ENCODE data around the gene VPS37C. TPM values are rescaled to one million over a fixed set of nuclear protein-coding genes. Genes with fewer than 3 reads are reported as not detected.

Gene VPS37C
- total RNA-seq, 4 donors from 2014 or later: 26.4 to 36.3 (median 35.7) TPM

- no peaks in the 10 kb centered on the region for H3K9me3 ChIP-seq
- H3K4me1 ChIP-seq: peaks cover 49% of the 10 kb centered on the region
- no peak for DNase-seq (ENCODE audit: low spot score in 2 of 2)
- H3K36me3 ChIP-seq: no peaks in the 10 kb centered on the region
- no peak overlapping the region for H3K27ac ChIP-seq
- WGBS: 81% methylated on average over 17 of the region's 17 CpGs
- no peak for TF ChIP-seq CTCF (IDR thresholded peaks at IDR 0.05)
- no peak for TF ChIP-seq POLR2A (IDR thresholded peaks at IDR 0.05)
- TF ChIP-seq EP300 (IDR thresholded peaks at IDR 0.05): no peak
- no peak for TF ChIP-seq POLR2AphosphoS5 (IDR thresholded peaks at IDR 0.05)
- no peak overlapping the region for H3K4me3 ChIP-seq
- H3K27me3 ChIP-seq: no peaks in the 10 kb centered on the region
These were observed 15.8 kb downstream of the VPS37C start for GRCh38 chr11:61145228-61146005.

GRCh38 chr11:61144511-61145179 is 16.6 kb downstream of the VPS37C start:
- 96% methylated on average over 14 of the region's 16 CpGs for WGBS
- Histone ChIP-seq H3K36me3 (no peaks in the 10 kb centered on the region), H3K4me3 (no peak overlapping the region), H3K4me1 (peaks cover 49% of the 10 kb centered on the region), H3K27ac (no peak overlapping the region), H3K27me3 (no peaks in the 10 kb centered on the region), H3K9me3 (no peaks in the 10 kb centered on the region)
- no peak for DNase-seq (ENCODE audit: low spot score in 2 of 2)
- TF ChIP-seq CTCF (IDR thresholded peaks at IDR 0.05): no peak
- no peak for TF ChIP-seq POLR2AphosphoS5 (IDR thresholded peaks at IDR 0.05)
- TF ChIP-seq EP300 (IDR thresholded peaks at IDR 0.05): no peak
- TF ChIP-seq POLR2A (IDR thresholded peaks at IDR 0.05): no peak

- no peak overlapping the region for H3K4me3 ChIP-seq
- no peaks in the 10 kb centered on the region for H3K9me3 ChIP-seq
- WGBS: 100% methylated on average over 1 of the region's 1 CpG
- no peak for TF ChIP-seq POLR2A (IDR thresholded peaks at IDR 0.05)
- no peak for TF ChIP-seq POLR2AphosphoS5 (IDR thresholded peaks at IDR 0.05)
- no peak for TF ChIP-seq CTCF (IDR thresholded peaks at IDR 0.05)
- TF ChIP-seq EP300 (IDR thresholded peaks at IDR 0.05): no peak
- DNase-seq (ENCODE audit: low spot score in 2 of 2): no peak
- H3K27ac ChIP-seq: no peak overlapping the region
- H3K4me1 ChIP-seq: peaks cover 41% of the 10 kb centered on the region
- no peaks in the 10 kb centered on the region for H3K27me3 ChIP-seq
- H3K36me3 ChIP-seq: peaks cover 8% of the 10 kb centered on the region
These were observed 18.8 kb downstream of the VPS37C start for GRCh38 chr11:61142424-61142823.

GRCh38 chr11:61141601-61142028 is 19.6 kb downstream of the VPS37C start:
- TF ChIP-seq POLR2A (IDR thresholded peaks at IDR 0.05) (no peak), EP300 (IDR thresholded peaks at IDR 0.05) (no peak), POLR2AphosphoS5 (IDR thresholded peaks at IDR 0.05) (no peak), CTCF (IDR thresholded peaks at IDR 0.05) (no peak)
- no CpG with 5 or more reads among the region's 10 CpGs for WGBS
- no peak overlapping the region for H3K27ac ChIP-seq

GRCh38 chr11:61140416-61140815 is 20.8 kb downstream of the VPS37C start:
- Histone ChIP-seq H3K36me3 (peaks cover 8% of the 10 kb centered on the region), H3K4me1 (peaks cover 29% of the 10 kb centered on the region), H3K4me3 (no peak overlapping the region), H3K27ac (no peak overlapping the region), H3K27me3 (no peaks in the 10 kb centered on the region), H3K9me3 (no peaks in the 10 kb centered on the region)
- DNase-seq (ENCODE audit: low spot score in 2 of 2): no peak
- 100% methylated on average over 3 of the region's 4 CpGs for WGBS
- TF ChIP-seq POLR2AphosphoS5 (IDR thresholded peaks at IDR 0.05) (no peak), POLR2A (IDR thresholded peaks at IDR 0.05) (no peak)

More at GRCh38 chr11:61141601-61142028, 19.6 kb downstream of the VPS37C start:
- Histone ChIP-seq H3K4me3 (no peak overlapping the region), H3K9me3 (no peaks in the 10 kb centered on the region), H3K27me3 (no peaks in the 10 kb centered on the region), H3K36me3 (peaks cover 8% of the 10 kb centered on the region), H3K4me1 (peaks cover 33% of the 10 kb centered on the region)
- no peak for DNase-seq (ENCODE audit: low spot score in 2 of 2)
